Smooth muscle cell (in vitro differentiated cells): Measurements from ENCODE around the gene TMPRSS9. TPM values are rescaled to one million over a fixed set of nuclear protein-coding genes. Genes with fewer than 3 reads are reported as not detected.

Experiments
- DNase-seq: peaks from one replicate; lab custom pipeline; 2025; ENCODE audit not compliant: unreplicated experiment; lab: John Stamatoyannopoulos, UW
- H2AFZ ChIP-seq: fragments of 200-600 bp; sonication (generic); 2 replicates; pipeline ENCODE4 v1.6.0; 2016; ENCODE audit warnings: antibody characterized with exemption, low read depth, mild to moderate bottlenecking
- H3F3A ChIP-seq: fragments of 200-600 bp; sonication (generic); 2 replicates; pipeline ENCODE4 v1.6.0; 2017; ENCODE audit warnings: antibody characterized with exemption, low read depth
- H3K27ac ChIP-seq: fragments of 200-600 bp; sonication (generic); 2 replicates; pipeline ENCODE4 v1.5.1; 2016; ENCODE audit warnings: low read depth, mild to moderate bottlenecking
- H3K27me3 ChIP-seq: fragments of 200-600 bp; sonication (generic); 2 replicates; pipeline ENCODE4 v1.6.1; 2016; ENCODE audit warnings: low read depth, mild to moderate bottlenecking
- H3K36me3 ChIP-seq: fragments of 200-600 bp; sonication (generic); 2 replicates; pipeline ENCODE4 v1.5.1; 2016; ENCODE audit warnings: low read depth
- H3K4me1 ChIP-seq: fragments of 200-600 bp; sonication (generic); 2 replicates; pipeline ENCODE4 v1.5.1; 2016; ENCODE audit warnings: low read depth
- H3K4me2 ChIP-seq: fragments of 200-600 bp; sonication (generic); 2 replicates; pipeline ENCODE4 v1.6.0; 2016; ENCODE audit warnings: mild to moderate bottlenecking
- H3K4me3 ChIP-seq: fragments of 200-600 bp; sonication (generic); 2 replicates; pipeline ENCODE4 v1.5.1; 2016; ENCODE audit warnings: mild to moderate bottlenecking
- H3K79me2 ChIP-seq: fragments of 200-600 bp; sonication (generic); 2 replicates; pipeline ENCODE4 v1.6.0; 2016; ENCODE audit warnings: low read depth, mild to moderate bottlenecking
- H3K9ac ChIP-seq: fragments of 200-600 bp; sonication (generic); 2 replicates; pipeline ENCODE4 v1.6.0; 2016; ENCODE audit warnings: low read depth
- H3K9me3 ChIP-seq: fragments of 200-600 bp; sonication (generic); replicated peaks from 2 replicates; pipeline ENCODE4 v1.5.1; 2016; ENCODE audit warnings: low read depth
- H4K20me1 ChIP-seq: fragments of 200-600 bp; sonication (generic); 2 replicates; pipeline ENCODE4 v1.6.0; 2016; ENCODE audit warnings: low read depth
- WGBS: methylation state at CpG from one replicate; pipeline ENCODE4 v1.1.7; 2016; ENCODE audit warnings: low lambda C conversion rate; 5-methylcytosine and 5-hydroxymethylcytosine counted together
- polyA plus RNA-seq: library from polyadenylated mRNA; unstranded; fragments of >200 nt; fragmentation: Nextera tagmentation; extraction: Ambion mirVana; gene quantifications from 2 replicates; pipeline ENCODE4 v1.2.1, GENCODE V29; 2016
- total RNA-seq: library from RNA; depleted of rRNA; stranded (reverse); fragments of >200 nt; gene quantifications from 2 replicates; pipeline ENCODE4 v1.2.3, GENCODE V29; 2014
- TF ChIP-seq, protein P1 (sequence below): fragments of 200-600 bp; sonication (generic); IDR thresholded peaks from 2 replicates; pipeline ENCODE4 v1.5.1; 2017; ENCODE audit warnings: borderline replicate concordance, mild to moderate bottlenecking, antibody characterized with exemption; ENCODE audit not compliant: insufficient read depth, poor library complexity, severe bottlenecking

The TMPRSS9 gene
- total and polyA plus RNA-seq, 2 experiments from 2014 or later = 0.05 TPM; not detected in 1

DNA sequence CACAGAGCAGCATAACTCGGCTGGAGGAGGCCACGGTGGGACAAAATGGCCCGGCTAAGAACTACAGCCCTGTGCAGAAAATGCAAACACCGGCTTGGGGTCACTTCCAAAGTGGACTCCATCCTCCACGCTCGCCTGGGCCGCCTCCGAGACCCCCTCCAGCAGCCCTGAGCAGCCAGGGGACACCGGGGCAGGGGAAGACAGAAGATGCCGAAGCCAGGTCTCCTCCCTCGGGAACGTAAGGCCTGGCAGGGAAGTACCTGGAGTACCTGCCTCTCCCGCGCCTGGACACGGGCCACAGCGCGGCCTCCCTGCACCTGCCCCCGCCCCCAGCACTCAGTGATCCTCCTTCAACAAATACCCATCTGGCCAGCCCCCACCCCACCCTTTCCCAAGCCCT lies 91.7 kb downstream of the TMPRSS9 start:
- TF ChIP-seq, protein P1, sequence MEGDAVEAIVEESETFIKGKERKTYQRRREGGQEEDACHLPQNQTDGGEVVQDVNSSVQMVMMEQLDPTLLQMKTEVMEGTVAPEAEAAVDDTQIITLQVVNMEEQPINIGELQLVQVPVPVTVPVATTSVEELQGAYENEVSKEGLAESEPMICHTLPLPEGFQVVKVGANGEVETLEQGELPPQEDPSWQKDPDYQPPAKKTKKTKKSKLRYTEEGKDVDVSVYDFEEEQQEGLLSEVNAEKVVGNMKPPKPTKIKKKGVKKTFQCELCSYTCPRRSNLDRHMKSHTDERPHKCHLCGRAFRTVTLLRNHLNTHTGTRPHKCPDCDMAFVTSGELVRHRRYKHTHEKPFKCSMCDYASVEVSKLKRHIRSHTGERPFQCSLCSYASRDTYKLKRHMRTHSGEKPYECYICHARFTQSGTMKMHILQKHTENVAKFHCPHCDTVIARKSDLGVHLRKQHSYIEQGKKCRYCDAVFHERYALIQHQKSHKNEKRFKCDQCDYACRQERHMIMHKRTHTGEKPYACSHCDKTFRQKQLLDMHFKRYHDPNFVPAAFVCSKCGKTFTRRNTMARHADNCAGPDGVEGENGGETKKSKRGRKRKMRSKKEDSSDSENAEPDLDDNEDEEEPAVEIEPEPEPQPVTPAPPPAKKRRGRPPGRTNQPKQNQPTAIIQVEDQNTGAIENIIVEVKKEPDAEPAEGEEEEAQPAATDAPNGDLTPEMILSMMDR = no peak
- H3K4me1 ChIP-seq = peaks cover 4% of the 10 kb centered on the region
- H3K36me3 ChIP-seq = no peaks in the 10 kb centered on the region
- no peaks in the 10 kb centered on the region for H3K27me3 ChIP-seq
- H3K9ac ChIP-seq = no peak overlapping the region
- no peak for DNase-seq
- no peak overlapping the region for H3K4me3 ChIP-seq
- 95% methylated on average over 17 of the region's 18 CpGs for WGBS
- H3K27ac ChIP-seq = no peak overlapping the region
- peaks cover 88% of the 10 kb centered on the region for H3K79me2 ChIP-seq
- no peak overlapping the region for H2AFZ ChIP-seq
- no peak overlapping the region for H3K4me2 ChIP-seq
- H3F3A ChIP-seq = no peaks in the 10 kb centered on the region
- peaks cover 68% of the 10 kb centered on the region for H4K20me1 ChIP-seq
- no peaks in the 10 kb centered on the region for H3K9me3 ChIP-seq

DNA sequence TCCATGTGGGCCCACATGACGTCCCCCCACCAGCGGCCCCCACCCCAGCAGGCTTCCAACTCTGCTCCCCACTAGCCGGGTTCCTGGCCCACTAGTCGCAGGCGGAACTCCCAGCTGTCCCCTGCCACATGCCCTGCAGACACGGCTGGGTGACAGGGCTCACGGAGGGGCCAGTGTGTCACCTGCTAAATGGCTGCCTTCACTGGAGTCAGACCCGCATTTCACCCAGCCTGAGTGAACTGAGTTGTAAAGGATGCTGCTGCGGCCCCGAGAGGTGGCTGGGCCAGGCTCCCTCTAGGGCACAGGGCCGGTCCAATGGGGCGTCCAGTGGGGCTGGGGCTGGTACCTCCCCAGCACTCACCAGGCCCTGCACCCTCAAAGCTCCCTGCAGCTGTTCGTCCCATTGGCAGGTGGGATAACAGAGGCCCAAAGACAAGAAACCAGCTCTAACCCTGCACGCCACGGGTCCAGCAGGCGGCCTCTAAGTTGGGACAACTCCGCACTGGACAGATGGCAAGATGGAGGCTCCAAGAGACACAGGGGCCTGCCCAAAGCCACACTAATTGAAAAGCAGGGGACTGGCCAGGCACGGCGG lies 93.5 kb downstream of the TMPRSS9 start:
- Histone ChIP-seq H3K4me1 (peaks cover 4% of the 10 kb centered on the region), H4K20me1 (peaks cover 53% of the 10 kb centered on the region), H3K27me3 (no peaks in the 10 kb centered on the region), H3K79me2 (peaks cover 80% of the 10 kb centered on the region), H3K4me2 (no peak overlapping the region), H3K36me3 (no peaks in the 10 kb centered on the region), H3F3A (no peaks in the 10 kb centered on the region), H3K9me3 (no peaks in the 10 kb centered on the region), H2AFZ (no peak overlapping the region), H3K9ac (no peak overlapping the region), H3K4me3 (no peak overlapping the region), H3K27ac (no peak overlapping the region)
- WGBS = 91% methylated on average over 19 of the region's 19 CpGs
- no peak for DNase-seq
- TF ChIP-seq, protein P1 = no peak

DNA sequence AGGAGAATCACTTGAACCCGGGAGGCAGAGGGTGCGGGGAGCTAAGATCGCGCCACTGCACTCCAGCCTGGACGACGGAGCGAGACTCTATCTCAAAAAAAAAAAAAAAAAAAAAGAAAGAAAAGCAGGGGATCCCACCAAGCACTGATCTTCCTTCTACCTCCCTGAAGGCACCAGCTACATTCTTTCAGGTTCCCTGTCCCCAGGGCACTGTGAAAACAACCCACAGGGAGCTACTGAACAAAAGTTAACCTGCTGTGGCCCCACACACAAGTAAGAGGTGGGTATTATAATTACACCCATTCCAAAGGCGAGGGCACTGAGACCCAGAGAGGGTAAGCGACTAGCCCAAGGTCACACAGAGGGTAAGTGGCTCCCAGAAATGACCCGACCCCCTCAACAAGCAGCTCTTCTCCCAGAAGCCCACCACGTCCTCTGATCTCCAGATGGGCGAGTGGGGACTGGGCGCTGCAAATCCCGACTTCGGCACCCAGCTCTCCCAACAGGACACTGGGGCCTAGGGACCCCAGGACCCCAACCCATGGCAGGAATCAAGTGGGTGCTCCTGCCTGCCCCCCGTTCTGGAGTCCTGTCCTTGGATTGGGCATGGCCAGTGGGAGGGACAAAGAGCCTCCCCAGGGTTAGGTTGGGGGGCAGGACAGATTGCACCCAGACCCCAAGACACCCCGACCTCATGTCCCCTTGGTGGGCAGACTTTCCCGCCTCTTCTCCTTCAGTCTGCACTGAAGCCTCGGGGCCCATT lies 94.3 kb downstream of the TMPRSS9 start:
- no peak overlapping the region for H3K9ac ChIP-seq
- no peak overlapping the region for H3K4me3 ChIP-seq
- DNase-seq = no peak
- H2AFZ ChIP-seq = no peak overlapping the region
- 95% methylated on average over 16 of the region's 19 CpGs for WGBS
- no peak overlapping the region for H3K27ac ChIP-seq
- no peaks in the 10 kb centered on the region for H3F3A ChIP-seq
- H3K9me3 ChIP-seq = no peaks in the 10 kb centered on the region
- H3K4me2 ChIP-seq = no peak overlapping the region
- peaks cover 46% of the 10 kb centered on the region for H4K20me1 ChIP-seq
- H3K36me3 ChIP-seq = no peaks in the 10 kb centered on the region
- TF ChIP-seq, protein P1 = no peak
- peaks cover 72% of the 10 kb centered on the region for H3K79me2 ChIP-seq
- H3K27me3 ChIP-seq = no peaks in the 10 kb centered on the region
- H3K4me1 ChIP-seq = peaks cover 4% of the 10 kb centered on the region
